MCF 10A (cell line): Measurements from ENCODE around the gene PRR18. TPM values are rescaled to one million over a fixed set of nuclear protein-coding genes. Genes with fewer than 3 reads are reported as not detected.

Experiments used
- BruUV-seq: library from RNA; stranded (reverse); fragments of 400-500 nt; replicated peaks from 2 replicates; lab custom pipeline; 2021; lab: Mats Ljungman, UMichigan
- CTCF ChIA-PET: fragments of 300-600 bp; sonication (Branson Sonifier 250); formaldehyde crosslinking; extraction: SDS; loops from one replicate; lab custom pipeline; 2021; ENCODE audit warnings: antibody characterized with exemption, inconsistent platforms; lab: Yijun Ruan, JAX
- POLR2A ChIA-PET: fragments of 300-600, 350-650 bp; sonication (Branson Sonifier 250); formaldehyde crosslinking; extraction: SDS; loops from one replicate; lab custom pipeline; 2020; ENCODE audit warnings: antibody characterized with exemption, inconsistent platforms; lab: Yijun Ruan, JAX
- DNase-seq: peaks from one replicate; pipeline ENCODE4 v3.0.0-alpha.2; 2018; ENCODE audit not compliant: unreplicated experiment
- H3K27ac Mint-ChIP-seq: one replicate; pipeline ENCODE4 v1.8.0; 2022; ENCODE audit warnings: mild to moderate bottlenecking, low read depth, mixed read lengths; ENCODE audit not compliant: unreplicated experiment
- H3K27me3 Mint-ChIP-seq: one replicate; pipeline ENCODE4 v1.8.0; 2022; ENCODE audit warnings: mixed read lengths; ENCODE audit not compliant: insufficient read depth, unreplicated experiment
- H3K36me3 Mint-ChIP-seq: one replicate; pipeline ENCODE4 v1.8.0; 2022; ENCODE audit warnings: mild to moderate bottlenecking, moderate library complexity, mixed read lengths; ENCODE audit not compliant: insufficient read depth, unreplicated experiment
- H3K4me1 Mint-ChIP-seq: one replicate; pipeline ENCODE4 v1.8.0; 2022; ENCODE audit warnings: mixed read lengths; ENCODE audit not compliant: insufficient read depth, unreplicated experiment
- H3K4me3 Mint-ChIP-seq: one replicate; pipeline ENCODE4 v1.8.0; 2022; ENCODE audit warnings: mild to moderate bottlenecking, moderate library complexity, mixed read lengths; ENCODE audit not compliant: unreplicated experiment
- H3K9me3 Mint-ChIP-seq: one replicate; pipeline ENCODE4 v1.8.0; 2022; ENCODE audit warnings: mixed read lengths; ENCODE audit not compliant: unreplicated experiment
- intact Hi-C: fragments of 100-400 bp; cut with micrococcal nuclease; formaldehyde crosslinking; loops from 2 replicates; pipeline ENCODE4 v1.14.1; 2022
- total RNA-seq: library from RNA; stranded (reverse); gene quantifications from 2 replicates; pipeline ENCODE4 v1.2.3, GENCODE V29; 2022
- TF ChIP-seq, protein P1 (sequence below): fragments of 200-600 bp; IDR thresholded peaks from one replicate; pipeline ENCODE4 v1.8.0; 2022; ENCODE audit warnings: antibody characterized with exemption, mild to moderate bottlenecking; ENCODE audit not compliant: unreplicated experiment

Gene PRR18
- total RNA-seq, 1 experiment from 2014 or later = 0.12 TPM

GRCh38 chr6:166274739-166275370 lies 33.3 kb downstream of the PRR18 start:
- TF ChIP-seq, protein P1, sequence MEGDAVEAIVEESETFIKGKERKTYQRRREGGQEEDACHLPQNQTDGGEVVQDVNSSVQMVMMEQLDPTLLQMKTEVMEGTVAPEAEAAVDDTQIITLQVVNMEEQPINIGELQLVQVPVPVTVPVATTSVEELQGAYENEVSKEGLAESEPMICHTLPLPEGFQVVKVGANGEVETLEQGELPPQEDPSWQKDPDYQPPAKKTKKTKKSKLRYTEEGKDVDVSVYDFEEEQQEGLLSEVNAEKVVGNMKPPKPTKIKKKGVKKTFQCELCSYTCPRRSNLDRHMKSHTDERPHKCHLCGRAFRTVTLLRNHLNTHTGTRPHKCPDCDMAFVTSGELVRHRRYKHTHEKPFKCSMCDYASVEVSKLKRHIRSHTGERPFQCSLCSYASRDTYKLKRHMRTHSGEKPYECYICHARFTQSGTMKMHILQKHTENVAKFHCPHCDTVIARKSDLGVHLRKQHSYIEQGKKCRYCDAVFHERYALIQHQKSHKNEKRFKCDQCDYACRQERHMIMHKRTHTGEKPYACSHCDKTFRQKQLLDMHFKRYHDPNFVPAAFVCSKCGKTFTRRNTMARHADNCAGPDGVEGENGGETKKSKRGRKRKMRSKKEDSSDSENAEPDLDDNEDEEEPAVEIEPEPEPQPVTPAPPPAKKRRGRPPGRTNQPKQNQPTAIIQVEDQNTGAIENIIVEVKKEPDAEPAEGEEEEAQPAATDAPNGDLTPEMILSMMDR = no peak
- Mint-ChIP-seq H3K27ac (no peak overlapping the region), H3K27me3 (peaks cover 12% of the 10 kb centered on the region), H3K36me3 (peaks cover 7% of the 10 kb centered on the region), H3K4me3 (no peak overlapping the region), H3K9me3 (no peaks in the 10 kb centered on the region), H3K4me1 (no peaks in the 10 kb centered on the region)
- POLR2A ChIA-PET = interaction anchor here (0.9 to 1.0 kb wide), 2 partner anchors 107 to 108 kb away, joined by 3 read pairs; no protein-coding TSS in a partner anchor
- BruUV-seq = no TSS peak
- CTCF ChIA-PET = interaction anchor here (0.6 to 5.0 kb wide), 8 partner anchors 9 to 214 kb away, joined by 3 to 119 read pairs (median 4); no protein-coding TSS in a partner anchor
- intact Hi-C loops = loop anchor here (1.0 to 10.0 kb wide), 4 partner anchors 107 to 390 kb away; partner anchors contain the start of gene MPC1
- DNase-seq = no peak

DNA sequence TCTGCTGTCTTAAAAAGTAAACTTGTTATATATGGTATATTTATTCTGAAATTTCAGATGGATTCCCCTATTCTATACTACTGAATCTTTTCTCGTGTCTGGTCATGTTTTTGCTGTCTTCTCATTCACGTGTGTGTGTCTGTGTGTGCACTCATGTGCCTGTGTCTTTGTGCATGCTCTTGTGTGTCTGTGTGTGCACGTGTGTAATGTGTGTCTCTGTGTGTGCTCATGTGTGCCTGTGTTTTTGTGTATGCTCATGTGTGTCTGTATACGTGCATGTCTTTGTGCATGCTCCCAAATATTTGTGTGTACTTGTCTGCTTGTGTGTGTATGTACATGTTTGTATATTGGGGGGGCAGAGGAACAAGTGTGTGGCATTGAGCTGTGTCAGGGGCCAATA lies 34.0 kb downstream of the PRR18 start:
- BruUV-seq = no TSS peak
- TF ChIP-seq, protein P1 = no peak
- Mint-ChIP-seq H3K36me3 (peaks cover 7% of the 10 kb centered on the region), H3K4me3 (no peak overlapping the region), H3K27me3 (peaks cover 12% of the 10 kb centered on the region), H3K27ac (no peak overlapping the region), H3K9me3 (no peaks in the 10 kb centered on the region), H3K4me1 (no peaks in the 10 kb centered on the region)
- intact Hi-C loops = loop anchor here (10.0 kb wide), 1 partner anchor 389 kb away; no protein-coding TSS in a partner anchor
- ChIA-PET CTCF (interaction anchor here (0.6 to 5.0 kb wide), 9 partner anchors 9 to 262 kb away, joined by 3 to 119 read pairs (median 3); no protein-coding TSS in a partner anchor), POLR2A (interaction anchor here (0.9 kb wide), 1 partner anchor 108 kb away, joined by 3 read pairs; no protein-coding TSS in a partner anchor)
- DNase-seq = no peak

- Mint-ChIP-seq H3K9me3 (no peaks in the 10 kb centered on the region), H3K27ac (no peak overlapping the region), H3K4me3 (no peak overlapping the region), H3K36me3 (peaks cover 7% of the 10 kb centered on the region), H3K4me1 (no peaks in the 10 kb centered on the region), H3K27me3 (peaks cover 12% of the 10 kb centered on the region)
- TF ChIP-seq, protein P1 = no peak
- intact Hi-C loops = loop anchor here (10.0 kb wide), 1 partner anchor 387 kb away; no protein-coding TSS in a partner anchor
- POLR2A ChIA-PET = no interaction called here
- CTCF ChIA-PET = interaction anchor here (1.0 to 2.8 kb wide), 2 partner anchors 109 to 130 kb away, joined by 3 to 12 read pairs; no protein-coding TSS in a partner anchor
- no peak for DNase-seq
- BruUV-seq = no TSS peak
Measured at GRCh38 chr6:166271376-166271765, 36.8 kb downstream of the PRR18 start.

DNA sequence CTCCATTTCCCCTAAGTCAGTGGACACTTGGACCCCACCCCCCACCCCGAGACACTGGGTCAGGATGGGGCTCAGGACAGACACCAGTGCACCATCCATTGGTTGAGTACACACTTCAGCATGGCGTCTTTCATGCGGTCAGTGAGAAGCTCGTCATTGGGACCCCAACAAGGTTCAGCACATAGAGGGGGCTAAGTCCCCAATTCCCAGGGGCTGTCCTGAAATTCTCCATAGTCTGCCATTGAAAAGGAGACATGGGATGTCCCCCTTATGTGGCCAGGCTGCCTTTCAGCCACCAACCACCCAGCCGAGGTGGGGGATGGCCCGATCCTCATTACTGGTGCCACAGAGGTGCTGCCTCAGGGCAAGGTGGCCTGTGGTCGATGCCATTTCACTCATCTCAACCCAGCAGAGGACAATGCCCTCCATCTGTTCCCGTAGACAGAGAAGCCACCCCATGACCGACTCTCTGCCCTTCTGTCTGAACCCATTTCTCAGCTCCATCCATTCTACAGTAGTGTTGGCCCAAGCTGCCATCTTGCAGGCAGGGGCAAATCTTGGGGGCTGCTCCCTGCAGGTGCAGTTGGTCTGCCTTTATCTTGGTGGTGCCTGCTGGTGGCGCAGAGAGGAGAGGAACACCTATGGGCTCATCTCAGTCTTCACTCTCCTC lies 37.4 kb downstream of the PRR18 start:
- no peaks in the 10 kb centered on the region for H3K9me3 Mint-ChIP-seq
- no peaks in the 10 kb centered on the region for H3K4me1 Mint-ChIP-seq
- H3K27ac Mint-ChIP-seq = no peak overlapping the region
- DNase-seq = no peak
- peaks cover 12% of the 10 kb centered on the region for H3K27me3 Mint-ChIP-seq
- peaks cover 7% of the 10 kb centered on the region for H3K36me3 Mint-ChIP-seq
- intact Hi-C loops = loop anchor here (10.0 kb wide), 1 partner anchor 386 kb away; no protein-coding TSS in a partner anchor
- no TSS peak for BruUV-seq
- POLR2A ChIA-PET = interaction anchor here (0.7 kb wide), 1 partner anchor 420 kb away, joined by 4 read pairs; no protein-coding TSS in a partner anchor
- TF ChIP-seq, protein P1 = no peak
- CTCF ChIA-PET = interaction anchor here (0.7 to 2.8 kb wide), 4 partner anchors 97 to 130 kb away, joined by 3 to 12 read pairs (median 4); no protein-coding TSS in a partner anchor
- H3K4me3 Mint-ChIP-seq = no peak overlapping the region
